Measurements from ENCODE around the gene CIBAR2.

CIBAR2 gene

GRCh38 chr16:85153656-85154091 is 41.4 kb upstream of the CIBAR2 start:
- no peak for TF ChIP-seq CTCF (IDR thresholded peaks at IDR 0.05; ENCODE audit: low read depth, low read length)
- DNase-seq (ENCODE audit: extremely low read depth, low read depth) = no peak

DNA sequence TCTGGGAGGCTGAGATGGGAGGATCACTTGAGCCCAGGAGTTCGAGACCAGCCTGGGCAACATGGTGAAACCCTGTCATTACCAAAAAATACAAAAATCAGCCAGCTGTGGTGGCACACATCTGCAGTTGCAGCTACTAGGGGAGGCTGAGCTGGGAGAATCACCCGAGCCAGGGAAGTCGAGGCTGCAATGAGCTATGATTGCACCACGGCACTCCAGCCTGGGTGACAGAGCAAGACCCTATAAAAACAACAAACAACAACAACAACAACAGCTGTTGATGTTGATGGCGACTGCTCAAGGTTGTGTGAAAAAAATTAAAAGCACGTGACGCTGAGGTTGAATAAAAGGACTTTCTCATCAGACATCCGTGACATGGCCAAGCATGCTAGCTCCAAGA is 40.8 kb upstream of the CIBAR2 start:
- DNase-seq (ENCODE audit: extremely low read depth, low read depth) = no peak
- TF ChIP-seq CTCF (IDR thresholded peaks at IDR 0.05; ENCODE audit: low read depth, low read length) = no peak

DNA sequence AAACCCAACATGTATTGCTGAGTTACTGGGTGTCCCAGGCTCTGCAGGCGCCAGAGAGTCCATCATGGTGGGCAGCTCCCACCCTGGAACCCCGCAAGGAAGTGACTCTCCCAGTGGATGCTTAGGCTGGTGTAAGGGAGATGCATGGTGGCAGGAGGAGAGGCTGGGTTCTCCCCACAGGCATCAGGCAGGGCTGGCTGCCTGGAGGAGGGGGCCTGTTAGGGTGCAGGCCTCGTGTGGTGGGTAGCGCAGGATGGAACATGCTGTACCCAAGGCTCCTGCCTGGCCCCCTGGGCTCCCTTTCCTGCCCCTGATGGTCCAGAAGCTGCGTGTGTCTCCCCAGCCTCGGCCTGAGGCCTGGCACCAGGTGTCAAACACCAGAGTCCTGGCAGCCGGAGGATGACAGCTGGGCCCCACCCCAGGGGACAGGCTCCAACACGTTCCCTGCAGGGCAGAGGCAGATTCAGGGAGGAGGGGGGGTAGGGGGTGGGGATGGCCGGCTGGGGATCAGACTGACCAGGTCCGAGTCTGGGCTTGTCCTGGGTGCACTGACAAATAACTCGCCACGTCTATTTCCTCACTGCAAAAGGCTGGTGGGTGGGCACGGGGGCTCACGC is 40.2 kb upstream of the CIBAR2 start:
- no peak for DNase-seq (ENCODE audit: extremely low read depth, low read depth)

DNA sequence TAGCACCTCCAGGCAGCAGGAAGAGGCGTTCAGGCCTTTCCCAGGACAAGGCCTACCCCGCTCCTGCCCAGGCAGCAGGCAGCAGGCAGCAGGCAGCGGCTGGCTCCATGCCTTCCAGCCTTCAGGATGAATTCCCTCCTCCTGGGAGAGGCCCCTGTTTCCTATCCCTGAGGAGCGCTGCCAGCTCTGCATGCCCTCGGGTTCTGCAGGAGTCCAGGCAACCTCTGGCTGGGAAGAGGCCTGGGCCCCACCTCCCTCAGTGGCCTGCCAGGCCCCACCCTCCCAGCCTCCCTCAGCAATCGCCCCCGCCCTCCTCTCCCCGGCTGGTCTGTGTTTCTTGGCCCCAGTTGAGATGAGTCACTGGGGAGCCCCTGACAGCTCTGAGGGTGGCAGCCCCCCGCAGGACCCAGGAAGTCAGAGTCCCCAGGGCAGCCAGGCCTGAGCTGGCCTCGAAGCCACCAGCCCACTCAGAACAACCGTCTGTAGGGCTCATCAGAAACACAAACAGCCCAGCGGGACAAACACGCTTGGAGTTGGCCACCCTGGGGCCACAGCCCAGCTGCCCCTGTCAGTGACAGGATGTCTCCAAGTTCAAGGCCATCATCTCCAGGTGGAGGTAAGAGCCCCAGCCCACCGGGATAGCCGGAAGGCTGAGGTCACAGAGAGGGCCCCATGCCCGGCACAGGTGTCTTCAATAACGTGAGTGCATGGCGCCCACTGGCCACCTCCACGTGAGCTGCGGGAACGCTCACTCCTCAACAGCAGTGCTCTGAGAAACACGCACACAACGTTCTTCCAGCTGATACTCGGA is 39.5 kb upstream of the CIBAR2 start:
- no peak for TF ChIP-seq CTCF (IDR thresholded peaks at IDR 0.05; ENCODE audit: low read depth, low read length)
- DNase-seq (ENCODE audit: extremely low read depth, low read depth) = peak; percentile 80

More for the DNA sequence above, 40.2 kb upstream of the CIBAR2 start:
- no peak for TF ChIP-seq CTCF (IDR thresholded peaks at IDR 0.05; ENCODE audit: low read depth, low read length)

- DNase-seq (ENCODE audit: extremely low read depth, low read depth) = no peak
- no peak for TF ChIP-seq CTCF (IDR thresholded peaks at IDR 0.05; ENCODE audit: low read depth, low read length)
These were observed 38.9 kb upstream of the CIBAR2 start for GRCh38 chr16:85151079-85151602.

DNA sequence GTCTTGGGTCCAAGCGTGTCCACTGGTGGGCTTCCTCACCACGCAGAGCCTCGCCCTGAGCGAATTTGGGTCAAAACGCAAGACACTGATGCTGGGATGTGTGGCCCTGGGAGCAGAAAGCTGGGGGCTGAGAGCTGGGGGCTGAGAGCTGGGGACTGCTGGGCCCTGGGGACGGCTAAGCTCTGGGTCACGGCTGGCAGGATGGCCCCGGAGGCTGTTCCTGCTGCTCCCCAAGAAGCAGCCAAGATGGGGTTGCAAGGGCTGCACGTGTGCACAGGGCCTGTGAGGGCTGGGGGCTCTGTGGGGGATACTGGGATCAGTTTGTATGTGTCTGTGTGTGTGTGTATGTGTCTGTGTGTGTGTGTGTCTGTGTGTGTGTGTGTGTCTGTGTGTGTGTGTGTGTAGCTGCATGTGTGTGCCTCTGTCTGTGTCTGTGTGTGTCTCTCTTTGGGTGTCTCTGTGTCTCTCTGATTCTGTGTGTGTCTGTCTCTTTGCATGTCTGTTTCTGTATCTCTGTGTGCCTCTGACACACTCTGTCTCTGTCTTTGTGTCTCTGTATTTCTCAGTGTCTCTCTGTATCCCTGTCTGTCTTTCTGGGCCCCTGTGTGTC is 38.2 kb upstream of the CIBAR2 start:
- TF ChIP-seq CTCF (IDR thresholded peaks at IDR 0.05; ENCODE audit: low read depth, low read length) = no peak
- DNase-seq (ENCODE audit: extremely low read depth, low read depth) = no peak

GRCh38 chr16:85149776-85150175 is 37.5 kb upstream of the CIBAR2 start:
- no peak for TF ChIP-seq CTCF (IDR thresholded peaks at IDR 0.05; ENCODE audit: low read depth, low read length)
- no peak for DNase-seq (ENCODE audit: extremely low read depth, low read depth)

Measured in AG09319 (cell line).